Kidney epithelial cell (primary cell): ENCODE results near the gene CACUL1. TPM values are rescaled to one million over a fixed set of nuclear protein-coding genes. Genes with fewer than 3 reads are reported as not detected.
"Not testable (repeated sequence)": the region's sequence is repeated elsewhere in the genome, so short reads cannot be mapped to it uniquely, and the experiment has no call there.

ENCODE experiments used
- DNase-seq: peaks from one replicate; pipeline ENCODE4 v3.0.0-alpha.2; 2010; ENCODE audit warnings: low read depth
- H3K27me3 ChIP-seq: 2 replicates; pipeline ENCODE4 v1.6.0; 2011; ENCODE audit warnings: low read length; ENCODE audit not compliant: control insufficient read depth, insufficient read depth
- H3K36me3 ChIP-seq: 2 replicates; pipeline ENCODE4 v1.5.1; 2011; ENCODE audit warnings: low read length; ENCODE audit not compliant: control insufficient read depth, insufficient read depth
- H3K4me3 ChIP-seq: 2 replicates; pipeline ENCODE4 v1.5.1; 2011; ENCODE audit warnings: low read depth, mild to moderate bottlenecking, control low read depth, low read length
- CTCF ChIP-seq: IDR thresholded peaks from 2 replicates; pipeline ENCODE4 v1.5.1; 2011; ENCODE audit warnings: mild to moderate bottlenecking, moderate library complexity, low read length, control low read depth, inconsistent platforms; ENCODE audit not compliant: insufficient read depth, poor library complexity, severe bottlenecking
- total RNA-seq: library from RNA; depleted of rRNA; stranded (reverse); fragments of >200 nt; gene quantifications from 2 replicates; pipeline ENCODE4 v1.2.3, GENCODE V29; 2015

Gene CACUL1
- total RNA-seq, 1 donor from 2014 or later = 34.1 TPM

GRCh38 chr10:118667732-118668131 is 87.0 kb downstream of the CACUL1 start:
- Histone ChIP-seq H3K4me3 (no peak overlapping the region), H3K27me3 (peaks cover 4% of the 10 kb centered on the region), H3K36me3 (no peaks in the 10 kb centered on the region)
- TF ChIP-seq CTCF = no peak
- DNase-seq = no peak

- no peak overlapping the region for H3K4me3 ChIP-seq
- H3K36me3 ChIP-seq = no peaks in the 10 kb centered on the region
- peaks cover 4% of the 10 kb centered on the region for H3K27me3 ChIP-seq
- TF ChIP-seq CTCF = no peak
- DNase-seq = no peak
Measured at GRCh38 chr10:118666350-118666749, 88.4 kb downstream of the CACUL1 start.

- Histone ChIP-seq H3K4me3 (no peak overlapping the region), H3K36me3 (no peaks in the 10 kb centered on the region), H3K27me3 (peaks cover 4% of the 10 kb centered on the region)
- no peak for TF ChIP-seq CTCF
- no peak for DNase-seq
Measured at GRCh38 chr10:118664321-118664720, 90.4 kb downstream of the CACUL1 start.

DNA sequence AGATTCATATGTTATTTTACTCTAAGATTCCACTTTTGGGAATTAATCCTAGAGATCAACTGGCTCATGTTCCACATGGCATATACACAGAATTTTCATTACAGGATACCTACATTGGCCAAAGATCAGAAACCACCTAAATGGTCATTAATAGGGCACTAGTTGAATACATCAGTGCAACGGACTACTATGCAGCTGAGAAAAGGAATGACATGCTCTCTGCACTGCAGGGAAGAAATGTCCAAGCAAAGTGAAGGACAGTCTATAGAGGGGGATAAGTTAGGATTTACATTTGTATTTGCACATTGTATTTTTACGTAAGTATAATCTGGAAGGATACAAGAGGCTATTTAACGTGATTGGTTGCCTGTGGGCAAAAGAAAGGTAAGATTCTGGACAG is 91.6 kb downstream of the CACUL1 start:
- no peak overlapping the region for H3K4me3 ChIP-seq
- peaks cover 2% of the 10 kb centered on the region for H3K27me3 ChIP-seq
- DNase-seq = no peak
- TF ChIP-seq CTCF = no peak
- no peaks in the 10 kb centered on the region for H3K36me3 ChIP-seq

GRCh38 chr10:118662228-118663035 is 92.3 kb downstream of the CACUL1 start:
- no peak overlapping the region for H3K4me3 ChIP-seq
- DNase-seq = no peak
- TF ChIP-seq CTCF = no peak
- peaks cover 2% of the 10 kb centered on the region for H3K27me3 ChIP-seq
- H3K36me3 ChIP-seq = no peaks in the 10 kb centered on the region

GRCh38 chr10:118658762-118659161 is 96.0 kb downstream of the CACUL1 start:
- TF ChIP-seq CTCF = no peak
- Histone ChIP-seq H3K27me3 (no peaks in the 10 kb centered on the region), H3K36me3 (no peaks in the 10 kb centered on the region), H3K4me3 (no peak overlapping the region)
- DNase-seq = no peak

- not testable (repeated sequence) for DNase-seq, H3K4me3 ChIP-seq, H3K36me3 ChIP-seq, H3K27me3 ChIP-seq
Measured at GRCh38 chr10:118658168-118658567, 96.6 kb downstream of the CACUL1 start.

- not testable (repeated sequence) for DNase-seq, H3K4me3 ChIP-seq, H3K36me3 ChIP-seq, H3K27me3 ChIP-seq
Measured at GRCh38 chr10:118645294-118645693, 109.5 kb downstream of the CACUL1 start.
